HEK293 (cell line): ENCODE data around the gene IP6K2.

ENCODE experiments used
- CTCF ChIA-PET: fragments of 350-600 bp; formaldehyde crosslinking; extraction: SDS; loops from one replicate; lab custom pipeline; 2021; ENCODE audit warnings: antibody characterized with exemption; lab: Yijun Ruan, JAX
- POLR2A ChIA-PET: fragments of 300-600 bp; formaldehyde crosslinking; extraction: SDS; loops from one replicate; lab custom pipeline; 2020; ENCODE audit warnings: antibody characterized with exemption, inconsistent platforms; lab: Yijun Ruan, JAX
- H3K27ac ChIP-seq: fragments of 200-500 bp; sonication (Bioruptor generic); 2 replicates; pipeline ENCODE4 v1.5.1; 2014; ENCODE audit warnings: low read depth, low read length, control low read depth, inconsistent platforms; ENCODE audit errors: extremely low read depth
- H3K36me3 ChIP-seq, 2 experiments: fragments of 200-500 bp in 1 of 2; sonication (Bioruptor generic) in 1 of 2; 1 replicate in 1 of 2; 2 replicates in 1 of 2; pipeline ENCODE4 v1.5.1; 2014 to 2017; ENCODE audit warnings: inconsistent platforms in 2 of 2, low read length in 2 of 2; ENCODE audit not compliant: control insufficient read depth in 2 of 2, insufficient read depth in 1 of 2
- H3K4me1 ChIP-seq: fragments of 200-500 bp; sonication (Bioruptor generic); 2 replicates; pipeline ENCODE4 v1.5.1; 2014; ENCODE audit warnings: mild to moderate bottlenecking, low read length, inconsistent platforms; ENCODE audit not compliant: control insufficient read depth, insufficient read depth
- H3K4me3 ChIP-seq: 2 replicates; pipeline ENCODE4 v1.5.1; 2011; ENCODE audit warnings: low read depth, mild to moderate bottlenecking, control low read depth, low read length, moderate library complexity
- H3K9me3 ChIP-seq: fragments of 200-500 bp; sonication (Bioruptor generic); 2 replicates; pipeline ENCODE4 v1.5.1; 2014; ENCODE audit warnings: low read depth, low read length, inconsistent platforms; ENCODE audit not compliant: control insufficient read depth, insufficient read depth
- KLF16 ChIP-seq: fragments of 450-650 bp; formaldehyde crosslinking; IDR thresholded peaks from 2 replicates; pipeline ENCODE4 v1.5.1; 2017; ENCODE audit warnings: missing biosample characterization, missing genetic modification characterization
- PRDM2 ChIP-seq: fragments of 450-650 bp; formaldehyde crosslinking; IDR thresholded peaks from 2 replicates; pipeline ENCODE4 v1.5.1; 2016; ENCODE audit warnings: missing biosample characterization, missing genetic modification characterization, borderline replicate concordance
- REPIN1 ChIP-seq: fragments of 450-650 bp; formaldehyde crosslinking; IDR thresholded peaks from 2 replicates; pipeline ENCODE4 v1.5.1; 2017; ENCODE audit warnings: missing biosample characterization, missing genetic modification characterization, low read depth
- ZEB2 ChIP-seq: fragments of 450-650 bp; formaldehyde crosslinking; IDR thresholded peaks from 2 replicates; pipeline ENCODE4 v1.5.1; 2016; ENCODE audit warnings: missing biosample characterization, missing genetic modification characterization
- ZNF114 ChIP-seq: fragments of 450-650 bp; formaldehyde crosslinking; IDR thresholded peaks from 2 replicates; pipeline ENCODE4 v1.5.0; 2017; ENCODE audit warnings: missing biosample characterization, missing genetic modification characterization
- ZNF133 ChIP-seq: fragments of 450-650 bp; formaldehyde crosslinking; IDR thresholded peaks from 2 replicates; pipeline ENCODE4 v1.5.1; 2016; ENCODE audit warnings: missing biosample characterization, missing genetic modification characterization
- ZNF140 ChIP-seq: fragments of 450-650 bp; formaldehyde crosslinking; IDR thresholded peaks from 2 replicates; pipeline ENCODE4 v1.5.1; 2016; ENCODE audit warnings: missing biosample characterization, missing genetic modification characterization
- ZNF23 ChIP-seq: fragments of 450-650 bp; formaldehyde crosslinking; IDR thresholded peaks from 2 replicates; pipeline ENCODE4 v1.5.1; 2016; ENCODE audit warnings: missing biosample characterization, missing genetic modification characterization, borderline replicate concordance
- ZNF26 ChIP-seq: fragments of 450-650 bp; formaldehyde crosslinking; IDR thresholded peaks from 2 replicates; pipeline ENCODE4 v1.5.1; 2016; ENCODE audit warnings: missing biosample characterization, missing genetic modification characterization
- ZNF350 ChIP-seq: fragments of 450-650 bp; formaldehyde crosslinking; IDR thresholded peaks from 2 replicates; pipeline ENCODE4 v1.5.0; 2017; ENCODE audit warnings: missing biosample characterization, mild to moderate bottlenecking, missing genetic modification characterization
- ZNF394 ChIP-seq: fragments of 450-650 bp; formaldehyde crosslinking; IDR thresholded peaks from 2 replicates; pipeline ENCODE4 v1.5.1; 2016; ENCODE audit warnings: missing biosample characterization, missing genetic modification characterization, mild to moderate bottlenecking, moderate library complexity, borderline replicate concordance
- ZNF529 ChIP-seq: fragments of 450-650 bp; formaldehyde crosslinking; IDR thresholded peaks from 2 replicates; pipeline ENCODE4 v1.5.1; 2017; ENCODE audit warnings: missing genetic modification characterization, missing biosample characterization; ENCODE audit not compliant: insufficient replicate concordance
- ZNF777 ChIP-seq: fragments of 450-650 bp; formaldehyde crosslinking; IDR thresholded peaks from 2 replicates; pipeline ENCODE4 v1.5.1; 2017; ENCODE audit warnings: missing biosample characterization, missing genetic modification characterization, borderline replicate concordance
- TF ChIP-seq, protein P1 (sequence below): fragments of 450-650 bp; formaldehyde crosslinking; IDR thresholded peaks from 2 replicates; pipeline ENCODE4 v1.5.1; 2016; ENCODE audit warnings: missing biosample characterization, missing genetic modification characterization
- TF ChIP-seq, protein P2 (sequence below): IDR thresholded peaks from 2 replicates; pipeline ENCODE4 v1.6.1; 2011; ENCODE audit warnings: mild to moderate bottlenecking, low read depth, low read length, borderline replicate concordance

IP6K2 gene

DNA sequence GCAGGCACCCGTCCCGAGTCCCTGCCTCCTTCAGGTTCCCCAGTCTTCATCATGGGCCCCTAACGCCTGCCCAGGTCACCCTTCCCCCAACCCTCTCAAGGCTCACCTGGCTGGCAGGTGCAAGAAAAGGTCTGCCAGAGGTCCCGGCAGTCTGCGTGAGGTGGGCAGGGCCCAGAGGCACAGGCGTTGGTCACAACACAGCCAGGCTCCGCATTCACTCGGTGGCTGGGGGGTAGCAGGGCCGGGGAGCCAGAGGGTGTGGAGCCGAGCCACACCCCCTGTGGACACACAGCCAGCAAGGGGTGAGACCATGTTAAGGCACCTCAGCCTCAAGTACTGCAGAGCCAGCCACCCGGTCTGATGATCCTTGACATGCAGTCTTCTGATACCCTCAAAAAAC, 65.2 kb downstream of the IP6K2 start:
- Histone ChIP-seq H3K9me3 (no peaks in the 10 kb centered on the region), H3K4me1 (no peaks in the 10 kb centered on the region), H3K27ac (no peak overlapping the region), H3K4me3 (no peak overlapping the region), H3K36me3 (no peaks in the 10 kb centered on the region)
- POLR2A ChIA-PET, result interaction anchor here (0.9 kb wide), 1 partner anchor 16 kb away, joined by 3 read pairs; the partner anchor contains the start of gene SLC26A6
- TF ChIP-seq ZNF350 (tag by site-specific recombination) (no peak), PRDM2 (tag by site-specific recombination) (no peak), ZNF26 (tag by site-specific recombination) (no peak), ZNF529 (tag by site-specific recombination) (no peak), KLF16 (tag by site-specific recombination) (no peak), ZNF114 (tag by site-specific recombination) (no peak), ZNF133 (tag by site-specific recombination) (no peak), ZNF394 (tag by site-specific recombination) (no peak), ZNF140 (tag by site-specific recombination) (no peak), REPIN1 (tag by site-specific recombination) (no peak), ZNF23 (no peak)
- TF ChIP-seq, protein P1, sequence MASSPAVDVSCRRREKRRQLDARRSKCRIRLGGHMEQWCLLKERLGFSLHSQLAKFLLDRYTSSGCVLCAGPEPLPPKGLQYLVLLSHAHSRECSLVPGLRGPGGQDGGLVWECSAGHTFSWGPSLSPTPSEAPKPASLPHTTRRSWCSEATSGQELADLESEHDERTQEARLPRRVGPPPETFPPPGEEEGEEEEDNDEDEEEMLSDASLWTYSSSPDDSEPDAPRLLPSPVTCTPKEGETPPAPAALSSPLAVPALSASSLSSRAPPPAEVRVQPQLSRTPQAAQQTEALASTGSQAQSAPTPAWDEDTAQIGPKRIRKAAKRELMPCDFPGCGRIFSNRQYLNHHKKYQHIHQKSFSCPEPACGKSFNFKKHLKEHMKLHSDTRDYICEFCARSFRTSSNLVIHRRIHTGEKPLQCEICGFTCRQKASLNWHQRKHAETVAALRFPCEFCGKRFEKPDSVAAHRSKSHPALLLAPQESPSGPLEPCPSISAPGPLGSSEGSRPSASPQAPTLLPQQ, result no peak
- TF ChIP-seq, protein P2, sequence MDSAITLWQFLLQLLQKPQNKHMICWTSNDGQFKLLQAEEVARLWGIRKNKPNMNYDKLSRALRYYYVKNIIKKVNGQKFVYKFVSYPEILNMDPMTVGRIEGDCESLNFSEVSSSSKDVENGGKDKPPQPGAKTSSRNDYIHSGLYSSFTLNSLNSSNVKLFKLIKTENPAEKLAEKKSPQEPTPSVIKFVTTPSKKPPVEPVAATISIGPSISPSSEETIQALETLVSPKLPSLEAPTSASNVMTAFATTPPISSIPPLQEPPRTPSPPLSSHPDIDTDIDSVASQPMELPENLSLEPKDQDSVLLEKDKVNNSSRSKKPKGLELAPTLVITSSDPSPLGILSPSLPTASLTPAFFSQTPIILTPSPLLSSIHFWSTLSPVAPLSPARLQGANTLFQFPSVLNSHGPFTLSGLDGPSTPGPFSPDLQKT, result no peak
- CTCF ChIA-PET, result interaction anchor here (0.6 kb wide), 1 partner anchor 146 kb away, joined by 3 read pairs; no protein-coding TSS in a partner anchor

GRCh38 chr3:48650723-48651122, 66.3 kb downstream of the IP6K2 start:
- TF ChIP-seq ZNF133 (tag by site-specific recombination) (no peak), ZEB2 (no peak), ZNF777 (tag by site-specific recombination) (no peak)
- no peaks in the 10 kb centered on the region for H3K36me3 ChIP-seq
- H3K4me1 ChIP-seq, result no peaks in the 10 kb centered on the region
- H3K4me3 ChIP-seq, result no peak overlapping the region
- ChIA-PET CTCF (interaction anchor here (1.7 kb wide), 1 partner anchor 16 kb away, joined by 6 read pairs; the partner anchor contains the start of gene SLC26A6), POLR2A (interaction anchor here (0.6 kb wide), 1 partner anchor 13 kb away, joined by 3 read pairs; no protein-coding TSS in a partner anchor)
- no peaks in the 10 kb centered on the region for H3K9me3 ChIP-seq
- H3K27ac ChIP-seq, result no peak overlapping the region
